HK-2 (cell line): ENCODE results near the gene HMX1.

Experiments used
- DNase-seq: peaks from one replicate; pipeline ENCODE4 v3.0.0-alpha.2; 2018; ENCODE audit not compliant: unreplicated experiment

HMX1 gene

DNA sequence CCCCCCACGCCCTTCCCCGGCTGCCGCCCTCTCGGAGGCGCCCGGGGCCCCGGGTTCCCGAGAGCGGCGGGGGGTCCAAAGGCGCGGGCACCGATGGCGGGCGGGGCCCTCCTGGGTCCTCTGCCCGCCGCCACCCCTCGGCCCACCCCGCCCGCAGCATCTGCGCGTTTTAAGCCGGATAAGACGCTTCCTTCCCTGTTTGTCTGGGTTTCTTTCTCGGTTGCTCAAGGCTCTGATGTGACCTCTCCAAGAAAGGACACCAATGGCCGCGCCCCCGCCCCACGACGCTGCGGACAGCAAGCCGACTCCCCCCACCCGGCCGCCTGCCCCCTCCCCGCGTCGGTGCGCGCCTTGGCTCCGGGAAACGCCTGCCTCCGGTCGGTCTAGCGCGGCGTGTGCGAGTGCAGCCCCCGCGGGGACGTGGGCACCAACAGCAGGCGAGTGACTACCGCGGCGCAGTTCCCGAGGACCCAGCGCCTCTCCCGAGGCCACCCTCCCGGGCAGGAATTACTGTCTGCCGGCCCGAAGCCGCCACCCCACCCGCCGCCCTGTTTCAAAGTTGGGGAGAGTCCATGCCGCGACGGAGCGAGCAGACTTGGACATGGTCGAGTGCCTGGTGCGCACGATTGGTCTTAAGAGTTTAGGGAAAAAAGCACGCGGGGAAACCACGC lies 21.1 kb upstream of the HMX1 start:
- no peak for DNase-seq

DNA sequence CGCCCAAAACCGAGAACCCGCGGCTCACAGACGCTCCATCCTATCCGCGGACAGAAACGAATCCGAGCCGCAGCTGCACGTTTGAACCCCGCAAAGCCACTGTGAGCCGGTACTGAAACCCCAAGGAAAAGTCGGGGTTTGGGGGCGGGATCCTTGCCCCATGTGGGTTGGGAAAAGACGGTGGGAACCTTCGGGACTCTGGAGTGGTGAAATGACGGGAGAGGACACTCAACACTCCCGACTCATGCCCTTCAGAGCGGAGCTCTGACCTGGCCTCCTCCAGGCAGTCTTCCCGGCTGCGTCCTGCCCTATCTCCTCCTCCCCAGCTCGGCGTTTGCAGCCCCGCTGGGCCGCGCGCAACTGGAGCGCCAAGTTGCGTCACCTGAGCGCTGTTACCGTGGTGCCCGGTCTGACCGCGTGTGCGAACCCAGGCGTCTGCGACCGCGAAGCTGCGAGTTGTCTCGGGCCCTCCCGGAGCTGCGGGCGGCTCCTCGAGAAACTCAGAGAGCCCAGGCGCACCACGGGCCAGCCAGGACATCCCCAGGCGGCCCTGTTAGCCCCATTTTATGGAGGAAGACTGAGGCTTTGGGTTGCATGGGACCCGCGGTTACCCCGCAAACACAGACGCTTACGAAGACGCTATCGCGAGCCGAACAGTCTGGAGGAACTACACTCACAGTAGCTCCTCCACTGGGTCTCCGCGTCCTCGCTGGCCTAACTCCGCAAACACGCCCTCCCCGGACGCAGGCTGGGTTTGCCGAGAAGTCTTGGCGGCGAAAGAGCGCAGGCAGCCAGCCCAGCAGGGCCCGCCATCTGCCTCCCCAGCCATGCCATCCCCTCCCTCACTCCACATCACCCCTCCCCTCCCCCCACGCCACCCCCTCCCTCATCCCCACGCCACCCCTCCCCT lies 20.3 kb upstream of the HMX1 start:
- DNase-seq = no peak

DNA sequence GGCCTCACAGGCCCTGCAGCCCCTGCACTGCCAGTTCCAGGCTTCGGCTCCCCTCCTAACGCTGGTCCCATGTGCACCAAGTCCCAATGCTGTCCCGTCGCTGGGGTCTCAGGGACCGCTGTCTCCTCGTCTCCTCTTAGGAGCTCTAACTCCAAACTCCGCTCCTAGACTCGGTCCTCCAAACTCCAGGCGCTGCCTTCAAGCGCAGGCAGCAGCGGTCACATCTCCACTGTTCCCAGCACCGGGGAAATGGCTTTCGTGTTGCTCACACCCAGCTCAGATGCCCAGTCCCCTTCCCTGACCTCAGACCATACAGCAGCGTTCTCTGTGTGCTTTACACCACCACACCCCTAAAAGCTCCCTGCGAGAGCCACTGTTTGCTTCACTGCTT lies 19.6 kb upstream of the HMX1 start:
- DNase-seq = no peak

DNA sequence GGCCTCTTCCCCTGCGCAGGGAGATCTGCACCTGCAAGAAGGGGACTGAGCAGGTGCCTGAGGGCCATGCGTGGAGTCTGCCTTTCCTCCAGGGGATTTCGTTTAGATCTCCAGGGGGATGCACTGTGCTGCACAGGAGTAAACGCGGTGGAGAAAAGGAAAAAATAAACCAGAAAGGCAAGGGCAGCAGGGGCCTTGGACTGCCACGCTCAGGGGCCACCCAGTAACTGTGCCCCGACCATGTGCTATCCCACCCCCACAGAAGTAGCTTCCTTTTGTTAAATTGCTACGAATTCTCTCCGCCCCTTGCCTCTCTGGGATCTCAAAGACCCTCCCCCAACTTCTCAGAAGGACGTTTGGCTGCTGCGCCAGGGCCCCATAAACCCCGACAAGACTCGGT lies 17.2 kb upstream of the HMX1 start:
- no peak for DNase-seq

DNA sequence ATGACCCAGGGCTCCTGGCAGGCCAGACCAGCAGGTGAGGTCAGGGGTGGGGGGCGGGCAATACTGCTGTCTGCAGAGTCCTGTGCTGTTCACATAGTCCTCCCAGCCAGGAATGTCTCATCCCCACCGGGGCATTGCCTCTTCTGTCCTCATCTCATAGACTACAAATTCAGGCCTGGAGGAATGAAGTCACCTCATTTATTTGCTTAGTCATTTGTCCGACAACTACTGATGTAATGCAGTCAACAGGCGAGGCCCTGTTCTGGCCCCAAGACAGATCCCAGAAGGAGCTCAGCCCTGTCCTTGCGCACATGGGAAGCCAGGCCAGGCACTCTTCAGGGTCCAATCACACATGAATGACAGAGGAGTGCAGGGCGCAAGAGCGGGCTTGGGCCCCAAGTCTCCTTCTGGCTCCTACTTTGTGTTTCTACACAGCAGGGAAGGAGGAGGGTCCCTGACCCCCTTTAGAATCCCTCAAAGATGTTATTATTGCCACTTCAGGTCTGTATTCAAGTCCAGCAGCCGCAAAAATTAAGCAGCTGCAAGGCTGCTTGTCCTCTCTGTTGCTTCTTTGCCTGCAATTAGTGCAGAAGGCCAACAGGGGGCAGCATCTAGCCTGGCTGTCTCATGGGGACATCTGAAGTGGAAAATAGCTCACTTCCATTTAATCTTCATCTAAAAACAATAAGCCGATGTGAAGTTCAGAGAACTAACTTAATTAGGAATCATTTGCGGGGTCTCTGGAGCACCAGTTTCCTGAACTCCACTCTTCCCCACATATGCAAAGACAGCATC lies 15.2 kb upstream of the HMX1 start:
- DNase-seq = no peak

DNA sequence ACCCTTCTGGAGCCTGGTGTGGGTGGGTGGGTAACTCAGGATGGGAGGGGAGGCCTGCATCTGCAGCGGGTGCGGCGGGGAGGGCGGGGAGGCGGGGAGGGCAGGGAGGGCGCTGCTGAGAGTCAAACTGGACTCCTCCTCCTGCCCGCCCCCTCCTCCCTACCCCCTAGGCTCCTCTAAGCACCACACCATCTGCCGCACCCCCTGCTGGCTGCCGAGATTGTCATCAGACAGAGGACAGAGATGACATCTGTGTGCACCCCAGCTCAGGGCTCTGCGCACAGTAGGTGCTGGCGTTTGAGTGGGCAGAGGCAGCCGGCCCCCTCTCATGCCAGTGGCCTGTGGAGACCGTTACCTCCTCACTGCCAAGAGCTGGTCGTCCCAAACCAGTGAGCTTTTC lies 10.6 kb upstream of the HMX1 start:
- no peak for DNase-seq

DNA sequence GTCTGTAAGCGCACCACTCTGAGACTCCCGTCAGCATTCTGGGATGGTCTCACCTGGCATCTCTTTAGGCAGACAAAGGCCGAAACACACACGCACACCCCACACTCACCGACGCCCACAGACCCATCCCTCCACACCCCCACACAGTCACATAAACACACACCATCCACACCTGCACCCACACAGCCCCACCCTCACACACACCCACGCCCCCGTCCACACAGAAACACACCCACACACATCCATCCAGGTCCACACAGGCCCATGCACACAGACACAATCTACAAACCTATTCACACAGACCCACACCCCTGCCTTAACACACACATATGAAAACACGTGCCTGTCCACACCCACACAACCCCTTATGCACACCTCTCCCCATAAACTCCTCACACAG lies 9.2 kb upstream of the HMX1 start:
- DNase-seq = no peak

DNA sequence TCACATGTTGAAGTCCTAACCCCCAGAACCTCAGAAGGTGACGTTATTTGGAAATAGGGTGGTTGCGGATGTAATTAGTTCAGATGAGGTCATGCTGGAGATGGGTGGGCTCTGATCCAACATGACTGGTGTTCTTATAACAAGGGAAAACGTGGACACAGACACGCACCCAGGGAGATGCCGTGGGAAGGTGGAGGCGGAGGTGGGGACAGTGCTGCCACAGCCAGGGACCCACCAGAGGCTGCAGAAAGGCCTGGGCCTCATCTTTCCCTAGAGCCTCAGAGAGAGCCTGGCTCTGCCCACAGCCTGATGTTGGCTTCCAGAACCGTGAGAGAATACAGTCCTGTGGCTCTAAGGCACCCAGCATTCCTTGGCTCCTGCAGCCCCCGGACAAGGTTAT lies 7.9 kb upstream of the HMX1 start:
- no peak for DNase-seq

DNA sequence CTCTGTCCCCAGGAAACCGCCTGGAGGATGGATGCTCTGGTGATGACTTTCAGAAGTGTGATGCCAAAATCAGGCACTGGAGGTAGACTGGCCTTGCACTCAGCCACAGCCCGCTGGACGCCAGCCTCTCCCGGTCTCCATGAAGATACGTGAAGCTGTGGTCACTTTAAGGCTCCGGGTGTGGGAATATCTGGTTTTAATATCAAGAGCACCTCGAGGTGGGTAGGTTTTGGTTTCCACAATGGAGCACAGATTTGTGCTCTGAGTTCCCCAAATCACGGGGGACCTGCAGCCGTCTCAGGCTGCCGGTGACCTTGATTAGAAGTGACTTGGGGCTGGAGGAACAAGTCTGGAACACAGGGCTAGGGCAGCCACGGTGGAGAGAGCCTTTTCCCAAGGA lies 6.8 kb upstream of the HMX1 start:
- DNase-seq = no peak

DNA sequence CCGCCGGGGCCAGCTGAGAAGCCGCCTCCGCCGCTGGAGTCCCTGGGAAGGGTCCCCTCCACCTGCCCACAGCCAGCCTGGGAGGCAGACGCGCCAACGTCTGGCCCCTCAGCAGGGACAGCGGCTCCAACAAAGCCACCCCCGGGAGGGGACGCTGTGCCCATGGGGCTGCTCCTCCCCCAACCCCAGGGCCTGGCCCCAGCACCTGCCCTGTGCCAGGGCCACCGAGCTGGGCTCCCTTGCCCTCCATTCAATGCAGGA lies 6.1 kb upstream of the HMX1 start:
- no peak for DNase-seq

DNA sequence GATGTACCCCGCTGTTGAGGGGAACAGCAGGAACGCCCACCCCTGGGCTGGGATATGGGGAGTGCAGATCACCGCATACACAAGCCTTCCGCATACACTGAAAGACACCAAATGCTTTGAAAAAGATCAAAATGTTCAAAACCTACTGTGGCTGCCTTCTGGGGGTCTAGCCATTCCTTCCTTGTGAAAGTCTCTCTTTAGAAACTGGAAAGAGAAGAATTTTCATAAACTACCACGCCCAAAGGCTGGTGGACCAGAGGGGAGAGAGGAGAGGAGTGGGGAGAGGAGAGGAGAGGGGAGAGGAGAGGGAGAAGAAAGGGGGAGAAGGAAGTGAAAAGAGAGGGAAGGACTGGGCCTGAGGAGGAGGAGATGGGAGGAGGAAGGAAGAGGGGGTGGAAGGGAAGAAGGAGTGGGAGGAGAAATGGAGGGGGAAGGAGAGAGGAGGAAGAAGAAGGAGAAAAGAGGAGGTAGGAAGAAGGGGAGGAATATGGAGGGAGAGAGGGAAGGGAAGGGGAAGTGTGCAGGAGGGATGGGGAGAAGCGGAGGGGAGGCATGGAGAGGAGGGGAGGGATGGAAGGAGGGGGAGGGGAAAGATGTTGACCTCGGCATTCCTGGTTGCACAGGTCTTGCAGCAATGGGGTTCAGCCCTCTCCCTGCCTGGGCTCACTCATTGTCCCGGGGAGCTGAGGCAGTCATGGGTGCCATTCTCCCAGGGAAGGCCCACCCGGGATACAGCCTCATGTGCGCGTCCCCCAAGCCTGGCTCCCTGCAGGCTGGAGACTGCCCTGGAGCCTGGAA lies 5.5 kb upstream of the HMX1 start:
- no peak for DNase-seq

DNA sequence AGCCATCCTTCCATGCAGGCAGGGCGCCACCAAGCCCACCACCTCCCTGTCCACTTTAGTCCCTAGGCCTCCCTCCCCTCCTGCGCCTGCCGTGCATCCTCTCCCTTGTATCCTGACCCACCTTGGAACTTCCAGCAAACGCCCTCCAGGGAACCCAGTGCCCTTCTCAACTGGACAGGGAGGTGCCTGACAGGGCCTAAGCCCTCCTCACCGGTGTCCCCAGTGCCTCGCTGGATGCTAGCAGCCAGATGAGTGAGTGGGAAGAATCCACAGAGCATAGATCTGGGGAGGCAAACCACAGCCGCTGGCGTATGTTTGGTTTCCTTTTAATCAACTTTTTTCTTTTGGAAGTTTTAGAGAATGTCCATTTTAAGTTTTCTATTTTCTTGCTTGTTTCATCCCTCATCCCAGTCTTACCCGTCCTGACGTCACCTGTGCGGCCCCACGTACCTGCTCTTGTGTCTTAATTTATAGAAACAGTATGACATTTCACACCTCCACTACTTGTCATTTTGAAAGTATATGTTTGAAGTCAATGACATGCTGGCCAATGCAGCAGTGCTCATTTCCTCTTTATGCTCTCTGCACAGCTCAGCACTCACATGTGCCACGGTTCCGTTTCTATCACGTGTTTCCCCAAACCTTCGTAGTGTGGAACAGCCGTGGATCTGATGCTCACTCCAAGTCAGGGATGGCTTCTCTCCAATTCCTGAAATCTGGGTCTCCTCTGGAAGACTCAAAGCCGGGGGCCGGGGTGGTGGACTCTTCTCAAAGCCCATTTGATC lies 3.4 kb upstream of the HMX1 start:
- no peak for DNase-seq

DNA sequence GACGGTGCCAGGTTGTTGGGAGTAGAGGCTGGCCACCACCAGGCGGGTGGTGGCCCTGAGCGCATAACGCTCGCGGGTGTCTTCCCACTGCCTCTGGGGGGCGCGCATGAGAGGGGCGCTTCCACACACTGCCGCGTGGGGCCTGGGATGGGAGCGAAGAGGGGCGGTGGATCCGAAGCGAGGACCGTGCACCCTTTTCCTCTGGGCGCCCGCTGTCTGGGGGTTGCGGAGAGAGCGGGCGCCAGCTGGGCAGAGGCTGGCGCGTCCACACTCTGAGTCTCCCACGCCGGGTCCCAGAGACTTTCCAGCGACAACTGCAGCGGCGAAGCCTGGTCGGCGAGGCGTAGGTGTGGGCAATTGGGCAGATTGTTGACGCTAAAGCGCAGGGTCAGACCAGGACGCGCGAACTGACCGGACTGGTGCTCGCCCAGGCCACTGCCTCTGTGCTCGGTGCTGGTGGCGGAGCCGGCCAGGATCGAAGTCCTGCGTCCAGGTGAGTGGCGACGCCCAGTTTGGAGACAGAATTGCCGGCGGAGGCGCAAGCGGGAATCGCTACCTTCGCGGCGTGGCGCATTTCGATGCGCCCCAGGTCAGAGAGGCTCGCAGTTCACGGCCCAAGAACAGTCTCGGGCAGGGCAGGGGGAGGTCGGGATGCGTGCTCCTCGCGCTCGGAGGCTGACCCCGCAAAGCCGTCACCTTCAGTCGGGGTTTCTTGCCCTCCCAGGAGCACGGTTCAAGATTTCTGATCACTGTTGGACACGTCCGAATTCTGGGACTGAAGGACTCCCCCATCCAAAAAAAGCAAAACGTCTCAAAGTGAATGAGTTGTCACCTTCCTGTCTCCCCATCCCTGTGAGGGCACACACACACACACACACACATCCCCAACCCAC lies 2.6 kb upstream of the HMX1 start:
- no peak for DNase-seq

DNA sequence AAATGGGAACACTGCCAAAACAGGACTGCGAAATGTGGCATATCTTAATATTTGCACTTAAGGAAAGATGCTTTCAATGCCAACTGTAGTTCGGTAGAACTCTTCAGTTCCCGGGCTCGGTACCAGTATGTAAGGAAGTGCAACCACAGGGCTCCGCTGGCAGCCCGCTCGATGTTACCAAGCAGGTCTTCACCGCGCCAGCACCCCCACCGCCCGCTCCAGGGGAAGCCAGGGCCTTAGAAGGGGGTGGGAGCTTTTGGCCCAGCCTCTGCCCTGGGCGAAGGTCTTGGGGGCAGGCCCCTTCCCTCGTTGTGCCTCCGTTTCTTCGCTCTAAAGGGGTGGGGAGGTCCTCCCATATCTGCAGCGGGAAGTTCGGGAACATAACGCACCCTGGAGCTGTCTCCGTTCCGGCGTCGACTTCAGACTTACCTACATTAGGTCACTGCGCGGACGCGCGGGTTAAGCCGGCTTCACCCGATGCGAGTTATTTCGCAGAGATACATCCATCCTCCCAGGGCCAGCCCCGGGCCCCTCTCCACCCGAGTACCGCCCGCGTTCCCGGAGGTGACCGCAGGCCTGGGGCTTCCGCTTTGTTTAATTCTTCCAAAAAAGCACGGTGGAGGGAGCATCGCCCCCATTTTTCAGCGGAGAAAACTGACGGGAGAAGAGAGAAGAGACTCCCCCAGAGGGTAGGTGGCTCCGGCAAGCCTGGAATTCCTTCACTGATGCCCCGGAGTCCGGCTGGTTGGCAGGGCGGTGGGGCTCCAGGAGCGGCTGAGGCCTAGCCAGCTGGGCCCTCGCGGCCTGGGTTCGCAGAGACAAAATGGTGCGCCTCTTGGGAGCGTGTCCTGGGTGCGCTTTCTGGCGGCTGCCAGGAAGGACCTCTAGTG lies 1.0 kb upstream of the HMX1 start:
- no peak for DNase-seq

DNA sequence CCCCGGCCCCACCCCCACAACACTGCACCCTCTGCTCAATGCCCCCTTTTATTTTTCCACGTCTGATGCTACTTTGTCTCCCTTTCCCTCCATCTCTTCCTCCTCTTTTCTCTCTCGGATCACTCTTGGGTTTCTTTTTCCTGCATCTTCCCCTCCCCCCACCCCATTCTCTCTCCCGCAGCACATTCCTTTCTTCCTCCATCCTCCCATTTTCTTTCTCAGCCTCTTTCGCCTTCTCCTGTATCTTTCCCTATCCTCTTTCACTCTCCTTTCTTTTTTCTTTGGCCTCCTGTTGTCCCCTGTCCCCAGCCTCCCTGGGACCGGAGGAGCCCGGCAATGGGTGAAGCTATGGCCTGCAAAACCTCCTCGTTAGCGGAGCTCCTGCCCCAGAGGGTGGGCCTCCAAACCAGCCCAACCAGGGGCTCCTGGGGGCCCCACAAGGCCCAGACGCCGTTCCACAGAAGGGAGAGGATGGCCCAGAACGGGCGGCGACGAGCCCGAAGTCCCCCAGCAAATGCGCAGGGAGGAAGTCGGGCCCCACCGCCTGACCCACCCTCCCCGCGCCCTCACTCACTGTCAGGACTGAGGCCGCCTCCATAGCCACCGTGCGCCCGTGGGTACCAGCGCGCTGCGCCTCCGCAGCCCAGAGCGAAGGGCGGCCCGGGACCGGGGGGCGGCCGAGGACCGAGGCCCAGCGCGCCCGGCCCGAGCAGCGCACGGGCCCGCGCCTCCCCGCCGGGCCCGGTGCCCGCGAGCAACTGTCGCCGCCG lies 807 bp downstream of the HMX1 start:
- DNase-seq = no peak

DNA sequence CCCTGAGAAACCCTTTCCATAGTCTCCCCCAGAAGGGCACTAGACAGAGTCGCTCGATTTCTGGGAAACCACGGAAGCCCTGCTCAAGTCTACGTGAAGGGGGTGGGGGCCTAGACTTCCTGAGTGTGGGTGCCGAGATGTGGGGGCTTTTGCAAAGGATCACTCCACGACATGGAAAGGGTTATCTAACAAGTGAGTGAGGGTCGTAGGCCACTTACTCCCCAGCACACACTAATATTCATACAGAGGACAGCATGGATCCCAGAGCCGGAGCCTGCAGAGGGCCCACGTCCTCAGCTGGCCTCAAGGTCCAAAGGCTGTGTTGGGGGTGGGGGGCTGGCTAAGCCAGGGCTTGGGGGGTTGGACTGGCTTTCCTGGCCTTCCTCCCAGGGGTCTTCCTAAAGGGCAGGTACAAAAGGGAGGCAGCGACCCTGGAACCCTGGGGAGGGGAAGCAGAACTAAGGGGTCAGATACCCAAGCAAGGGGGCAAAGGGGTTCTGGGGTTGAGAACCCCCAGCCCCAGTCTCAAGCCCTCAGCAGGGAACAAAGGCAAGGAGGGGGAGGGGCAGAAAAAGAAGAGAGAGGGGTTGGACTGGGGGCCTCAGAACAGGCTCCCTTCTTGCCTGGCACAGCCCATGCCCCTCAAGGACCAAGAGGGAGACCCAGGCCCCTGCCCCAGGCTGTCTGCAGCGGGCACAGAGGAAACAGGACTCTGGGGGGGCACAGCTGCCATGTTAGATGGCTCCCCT lies 1.6 kb downstream of the HMX1 start:
- no peak for DNase-seq

DNA sequence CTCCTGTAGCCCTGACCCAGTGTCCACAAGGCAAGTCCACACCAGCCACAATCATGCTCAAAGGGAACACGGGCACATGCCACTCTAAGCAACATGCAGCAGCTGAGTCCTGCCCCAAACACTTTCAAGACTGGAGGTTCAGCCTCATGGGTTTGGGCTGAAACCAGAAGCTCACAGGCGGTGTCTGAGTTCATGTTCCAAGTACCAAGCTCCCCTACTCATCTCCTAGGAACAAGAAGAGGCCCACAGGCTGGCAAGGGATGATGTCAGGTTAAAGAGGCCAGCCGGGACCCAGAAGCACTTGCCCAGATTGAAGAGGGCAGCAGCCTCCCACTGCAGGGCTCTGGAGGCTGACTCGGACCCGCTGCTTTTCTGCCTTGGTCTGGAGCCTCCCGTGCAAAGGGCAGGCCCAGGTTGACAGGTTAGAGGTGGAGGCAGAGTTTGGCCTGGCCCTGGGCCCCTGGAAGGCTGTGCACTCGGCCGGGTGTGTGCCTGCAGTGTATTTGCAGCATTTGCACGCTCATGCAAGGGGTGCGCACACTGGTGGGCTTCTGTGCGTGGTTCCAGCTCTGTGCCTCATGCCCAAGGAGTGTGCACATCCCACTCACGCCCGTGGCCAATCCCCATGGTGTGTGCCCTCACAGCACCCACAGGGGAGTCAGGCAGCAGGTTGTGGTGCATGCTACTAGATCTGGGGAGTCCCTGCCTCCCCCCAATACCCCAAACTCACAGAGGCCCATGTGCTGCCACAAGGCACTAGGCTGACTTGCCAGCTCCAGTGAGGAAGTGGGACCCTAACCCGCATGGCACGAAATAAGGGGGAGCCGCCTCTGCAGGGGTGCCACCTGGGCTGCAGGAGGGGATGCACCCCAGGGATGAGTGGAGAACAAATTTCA lies 2.4 kb downstream of the HMX1 start:
- no peak for DNase-seq
